ENCODE data around the gene TTC7B.

Gene TTC7B

DNA sequence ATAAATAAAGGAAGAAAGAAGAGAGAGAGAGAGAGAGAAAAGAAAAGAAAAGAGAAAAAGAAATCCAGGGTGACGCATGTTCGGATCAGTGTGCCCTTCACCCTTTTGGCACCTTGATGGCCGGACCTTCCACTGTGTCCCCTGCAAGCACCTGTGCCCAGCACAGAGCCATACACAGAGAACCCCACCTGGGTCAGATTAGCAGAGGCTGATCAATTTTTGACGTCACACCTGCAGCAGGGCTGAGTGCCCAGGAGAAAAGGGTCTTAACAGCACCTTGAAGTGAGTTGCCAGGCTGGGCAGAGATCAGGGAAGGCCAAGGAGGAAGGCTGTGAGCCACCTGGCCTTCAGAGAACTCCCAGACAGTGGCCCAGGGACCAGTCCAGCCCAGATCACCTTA, 305.0 kb downstream of the TTC7B start:
- DNase-seq (ENCODE audit: low read depth in 2 of 2): no peak

DNA sequence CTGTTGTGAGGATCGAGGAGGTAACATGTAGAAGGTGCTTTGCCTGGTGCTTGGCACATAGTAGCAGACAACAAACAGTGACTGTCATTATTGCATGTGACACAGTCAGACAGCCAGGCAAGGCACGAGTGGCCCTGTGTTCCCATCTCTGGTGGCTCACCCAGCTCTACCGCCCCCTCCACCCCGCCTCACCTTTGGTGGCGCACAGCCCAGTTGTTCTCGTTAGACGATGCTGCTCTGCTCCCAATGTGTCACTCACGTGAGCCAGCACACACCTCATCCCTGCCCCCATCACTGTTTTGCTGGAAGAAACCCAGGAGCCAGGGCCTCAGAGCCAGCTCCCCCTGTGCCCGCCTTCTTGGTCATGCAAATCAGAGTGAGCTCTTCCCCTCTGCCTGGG, 306.1 kb downstream of the TTC7B start:
- DNase-seq (ENCODE audit: low read depth in 2 of 2): no peak

DNA sequence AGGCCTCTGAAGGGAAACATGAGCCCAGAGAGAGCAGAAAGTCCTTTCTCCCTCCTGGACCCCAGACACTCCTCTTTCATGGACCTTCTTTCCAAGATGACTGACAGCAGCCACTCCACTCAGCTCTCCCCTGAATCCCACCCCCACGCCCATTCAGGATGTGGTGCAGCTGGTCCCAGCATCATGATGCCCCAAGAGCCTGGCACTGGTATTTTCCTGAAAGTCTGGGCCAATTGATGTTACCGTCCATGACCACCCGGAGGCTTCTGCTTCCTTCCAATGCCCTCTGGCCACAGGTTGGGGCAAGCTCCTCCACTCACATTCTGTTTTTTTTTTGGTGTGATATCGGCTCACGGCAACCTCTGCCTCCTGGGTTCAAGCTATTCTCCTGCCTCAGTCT, 306.8 kb downstream of the TTC7B start:
- DNase-seq (ENCODE audit: low read depth in 2 of 2): no peak

DNA sequence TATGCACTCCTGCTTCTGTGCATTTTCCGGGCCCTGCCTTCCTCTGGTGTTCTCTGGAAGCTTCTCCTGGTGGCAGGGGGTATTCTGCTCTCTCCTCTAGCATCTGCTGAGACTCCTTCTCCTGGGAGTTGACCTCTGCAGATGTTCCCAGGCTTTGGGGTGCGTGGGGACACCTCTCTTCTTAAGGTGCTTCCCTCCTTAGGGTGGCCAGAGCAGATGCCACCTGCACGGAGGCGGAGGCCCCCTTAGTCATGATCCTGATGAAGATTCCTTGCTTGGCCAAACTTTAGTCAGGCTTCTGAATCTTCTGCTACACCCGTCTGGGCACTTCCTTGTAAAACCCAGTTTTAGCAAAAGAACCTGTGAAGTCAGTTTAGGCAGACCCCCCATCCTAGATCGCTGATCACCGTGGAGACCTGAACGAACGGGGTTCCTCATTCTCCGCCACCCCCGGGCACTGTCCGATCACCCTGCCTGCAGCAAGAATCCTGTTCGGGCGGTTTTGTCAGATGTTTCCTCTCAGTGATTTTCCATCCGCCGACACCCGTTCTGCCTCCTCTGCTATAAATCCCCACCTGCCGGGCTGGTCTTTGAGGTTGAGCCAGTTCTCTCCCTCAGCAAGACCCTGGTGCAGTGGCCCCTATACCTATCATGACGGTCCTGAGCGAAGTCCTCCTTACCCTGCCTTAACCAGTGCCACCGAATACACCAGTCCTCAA, 307.5 kb downstream of the TTC7B start:
- DNase-seq (ENCODE audit: low read depth in 2 of 2): no peak

DNA sequence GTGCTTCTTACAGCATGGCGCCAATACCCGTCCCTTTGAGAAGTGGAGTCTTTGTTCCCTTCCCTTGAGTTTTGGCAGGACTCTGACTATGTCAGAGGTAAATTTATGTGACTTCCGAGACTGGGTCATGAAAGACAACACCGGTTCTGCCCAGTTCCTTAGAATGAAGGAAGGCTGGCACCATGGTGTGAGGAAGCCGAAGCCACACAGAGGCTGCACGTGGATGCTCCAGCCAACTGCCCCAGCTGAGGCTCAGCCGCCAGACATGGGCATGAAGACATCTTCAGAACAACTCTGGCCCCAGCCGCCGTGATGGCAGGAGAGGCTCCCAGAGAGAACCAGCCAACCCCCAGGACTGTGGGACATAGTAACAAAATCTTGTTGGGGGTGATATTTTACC, 308.2 kb downstream of the TTC7B start:
- no peak for DNase-seq (ENCODE audit: low read depth in 2 of 2)

DNA sequence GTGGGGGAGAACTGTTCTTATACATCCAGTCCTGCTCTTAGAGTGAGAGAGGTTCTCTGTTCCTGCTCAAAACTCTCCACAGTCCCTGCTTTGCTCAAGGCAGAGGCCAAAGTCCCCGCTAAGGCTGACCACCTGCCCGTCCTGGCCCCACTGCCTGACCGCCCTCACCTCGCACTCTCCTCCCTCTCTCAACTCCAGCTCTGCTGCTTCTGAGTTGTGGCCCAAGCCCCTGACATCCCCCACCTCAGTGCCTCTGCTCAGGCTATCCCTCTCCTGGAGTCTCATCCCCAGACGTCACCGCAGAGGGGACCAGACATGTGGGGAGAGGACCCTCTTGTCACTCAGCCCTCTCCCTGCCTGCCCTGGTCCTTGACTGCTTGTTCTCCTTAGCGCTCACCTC, 308.8 kb downstream of the TTC7B start:
- DNase-seq (ENCODE audit: low read depth in 2 of 2): no peak

DNA sequence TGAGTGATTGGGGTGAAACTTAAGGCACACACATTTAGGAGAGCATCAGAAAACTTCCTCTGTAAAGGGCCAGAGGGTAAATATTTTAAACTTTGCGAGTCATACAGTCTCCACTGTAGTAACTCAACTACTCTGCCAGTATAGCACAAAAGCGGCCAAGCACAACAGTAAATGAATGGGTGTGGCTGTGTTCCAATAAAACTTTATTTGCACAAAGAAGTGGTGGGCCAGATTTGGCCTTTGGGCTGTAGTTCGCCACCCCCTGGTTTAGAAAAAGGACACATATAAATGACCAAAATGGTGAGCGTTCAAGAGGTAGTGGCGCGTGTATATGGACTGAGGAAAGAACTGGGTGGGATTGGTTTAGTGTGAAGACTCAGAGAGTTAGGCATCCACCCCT, 309.5 kb downstream of the TTC7B start:
- no peak for DNase-seq (ENCODE audit: low read depth in 2 of 2)

DNA sequence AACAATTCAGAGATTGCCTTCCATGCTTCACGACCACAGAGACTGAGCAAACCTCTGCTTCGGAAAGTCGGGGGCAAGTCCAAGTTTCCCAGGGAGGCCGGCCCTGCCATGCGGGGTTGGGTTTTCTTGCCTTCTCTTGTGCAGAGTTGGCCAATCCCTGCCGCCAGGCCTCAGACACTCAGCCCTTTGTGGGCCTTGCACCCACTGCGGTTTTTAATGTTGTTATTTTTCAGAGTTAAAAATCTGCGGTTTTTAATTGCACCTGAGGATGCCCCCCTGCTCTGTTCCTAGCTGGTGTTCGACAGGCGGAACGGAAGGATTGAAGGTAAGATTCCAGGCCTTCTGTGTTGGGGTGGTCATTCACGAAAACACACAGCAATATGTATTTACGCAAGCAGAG, 310.7 kb downstream of the TTC7B start:
- no peak for DNase-seq (ENCODE audit: low read depth in 2 of 2)

DNA sequence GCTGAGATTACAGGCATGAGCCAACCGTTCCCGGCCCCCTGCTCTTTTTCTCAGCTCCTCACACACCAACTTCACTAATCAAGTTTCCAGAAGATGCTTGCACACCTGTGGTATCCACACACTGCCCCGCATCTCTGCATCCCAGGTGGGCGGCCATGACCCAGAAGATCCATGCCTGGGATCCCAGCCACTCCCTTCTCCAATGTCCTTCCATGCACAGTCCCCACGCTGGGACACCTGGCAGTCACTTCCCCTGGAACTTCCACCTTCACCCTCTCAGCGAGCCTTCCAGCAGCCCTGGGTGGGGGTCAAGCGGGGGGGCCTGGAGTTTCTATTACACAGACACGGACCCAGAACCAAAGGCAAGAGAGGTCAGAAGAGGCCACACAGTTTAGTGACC, 311.6 kb downstream of the TTC7B start:
- DNase-seq (ENCODE audit: low read depth in 2 of 2): no peak

DNA sequence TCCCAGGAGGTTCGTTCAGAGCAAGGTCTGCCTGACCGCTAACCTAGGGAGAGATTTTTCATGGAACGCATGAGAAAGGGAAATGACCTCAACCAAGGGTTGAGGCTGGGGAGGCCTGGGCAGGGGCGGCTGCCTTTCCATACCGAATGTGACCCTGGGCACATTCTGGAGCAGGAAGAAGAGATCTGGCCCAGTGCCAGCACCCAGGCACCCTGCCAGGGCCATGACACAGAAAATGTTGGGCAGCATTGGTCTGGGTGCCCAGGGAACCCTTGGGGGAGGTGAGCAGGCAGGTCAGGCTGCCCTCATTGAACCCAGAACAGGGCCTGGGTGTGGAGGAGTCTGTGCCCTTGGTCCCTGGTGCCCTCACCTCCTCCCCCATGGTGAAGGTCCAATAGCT, 312.6 kb downstream of the TTC7B start:
- DNase-seq (ENCODE audit: low read depth in 2 of 2): no peak

DNA sequence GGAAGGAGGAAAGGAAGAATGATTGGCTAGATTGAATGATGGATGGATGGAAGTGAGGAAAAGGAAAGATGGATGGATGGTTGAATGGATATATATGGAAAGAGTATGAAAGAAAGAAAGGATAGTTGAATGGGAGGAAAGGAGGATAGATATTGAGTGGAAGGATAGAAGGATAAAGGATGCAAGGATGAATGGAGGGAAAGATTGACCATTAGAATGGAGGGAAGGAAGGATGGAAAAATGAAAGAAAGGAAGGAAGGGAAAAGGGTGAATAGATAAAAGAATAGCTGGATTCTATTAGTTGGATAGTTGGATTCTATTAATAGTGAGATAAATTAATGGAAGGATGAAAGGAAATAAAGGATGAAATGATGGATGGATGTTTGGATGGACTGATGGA, 313.5 kb downstream of the TTC7B start:
- no peak for DNase-seq (ENCODE audit: low read depth in 2 of 2)

DNA sequence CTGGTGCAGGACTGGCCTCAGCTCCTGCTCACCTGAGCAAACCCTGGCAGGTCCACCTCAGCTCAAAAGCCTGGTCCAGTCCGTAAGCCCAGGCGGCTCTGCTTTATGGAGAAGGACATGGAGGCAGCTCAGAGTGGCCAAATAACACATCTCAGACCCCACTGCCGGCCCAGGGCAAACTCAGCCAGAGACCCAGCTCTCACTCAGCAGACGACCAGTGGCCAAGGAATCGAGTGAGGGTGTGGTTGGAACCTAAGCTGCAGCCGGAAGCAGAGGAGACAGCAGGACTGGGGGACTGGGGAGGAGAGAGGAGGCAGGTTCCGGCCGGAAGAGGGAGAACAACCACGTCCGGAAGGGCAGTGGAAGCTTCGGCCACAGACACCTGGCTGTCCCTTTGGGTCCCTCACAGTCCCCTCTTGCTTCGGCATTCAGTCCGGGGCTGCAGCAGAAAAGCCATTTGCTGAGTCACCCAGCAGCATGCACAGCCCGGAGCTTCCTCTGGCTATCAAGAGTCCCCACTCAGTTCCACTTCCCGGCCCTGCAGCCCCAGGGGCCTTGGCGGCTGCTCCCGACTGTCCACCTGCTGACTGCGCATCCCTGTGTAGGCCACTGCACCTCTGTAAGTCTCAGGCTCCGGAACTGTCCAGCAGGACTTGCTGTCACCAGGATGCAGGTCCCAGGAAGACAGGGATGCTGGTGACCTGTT, 315.4 kb downstream of the TTC7B start:
- DNase-seq (ENCODE audit: low read depth in 2 of 2): no peak

DNA sequence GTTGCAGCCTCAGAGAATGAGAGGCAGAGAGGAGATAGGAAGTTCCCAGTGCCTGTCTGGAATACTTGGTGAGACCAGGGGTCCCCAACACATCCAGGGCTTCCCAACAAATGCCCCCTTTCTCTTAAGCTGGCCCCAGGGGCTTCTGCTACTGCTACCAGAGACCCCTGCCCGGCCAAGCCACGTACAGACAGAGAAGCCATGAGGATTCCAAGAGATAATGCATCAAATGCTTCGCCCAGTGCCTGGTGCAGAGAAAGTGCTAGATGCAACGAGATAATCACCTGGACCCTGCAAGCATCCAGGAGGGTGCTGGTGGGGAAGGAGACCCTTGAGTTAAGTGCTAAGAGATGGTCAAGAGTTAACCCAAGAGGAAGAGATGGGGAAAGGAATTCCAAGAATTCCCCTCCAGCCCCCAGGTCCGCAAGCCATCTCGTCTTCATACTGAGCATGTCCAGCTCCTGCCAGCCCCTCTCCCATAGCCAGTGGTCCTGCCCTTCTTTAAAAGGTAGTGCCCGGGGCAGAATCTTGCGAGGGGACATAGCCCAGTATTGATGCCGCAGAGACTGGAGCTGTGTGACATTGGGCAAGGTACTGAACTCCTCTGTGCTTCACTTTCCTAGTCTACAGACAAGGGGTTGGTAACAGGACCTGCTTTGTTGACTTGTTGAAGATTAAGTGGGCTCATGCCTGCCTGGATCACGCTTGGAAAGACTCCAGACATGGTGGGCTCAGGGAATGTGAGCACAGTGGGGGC, 316.1 kb downstream of the TTC7B start:
- DNase-seq (ENCODE audit: low read depth in 2 of 2): no peak

DNA sequence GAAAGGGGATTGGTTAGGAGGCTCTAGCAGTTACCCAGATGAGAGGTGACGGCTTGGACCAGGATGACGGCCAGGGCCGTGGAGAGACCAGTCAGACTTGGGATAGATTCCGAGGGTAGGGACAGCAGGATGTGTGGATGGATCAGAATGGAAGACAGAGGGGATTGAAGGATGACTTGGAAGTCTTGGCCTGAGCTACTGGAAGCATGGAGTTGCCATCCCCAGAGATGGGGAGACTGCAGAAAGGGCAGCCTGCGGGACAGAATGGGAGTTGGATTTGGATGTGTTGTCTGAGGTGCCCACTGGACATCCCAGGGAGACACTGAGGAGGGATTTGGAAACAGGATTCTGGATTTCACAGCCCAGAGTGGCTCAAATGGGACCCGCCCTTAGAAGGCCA, 317.1 kb downstream of the TTC7B start:
- no peak for DNase-seq (ENCODE audit: low read depth in 2 of 2)

DNA sequence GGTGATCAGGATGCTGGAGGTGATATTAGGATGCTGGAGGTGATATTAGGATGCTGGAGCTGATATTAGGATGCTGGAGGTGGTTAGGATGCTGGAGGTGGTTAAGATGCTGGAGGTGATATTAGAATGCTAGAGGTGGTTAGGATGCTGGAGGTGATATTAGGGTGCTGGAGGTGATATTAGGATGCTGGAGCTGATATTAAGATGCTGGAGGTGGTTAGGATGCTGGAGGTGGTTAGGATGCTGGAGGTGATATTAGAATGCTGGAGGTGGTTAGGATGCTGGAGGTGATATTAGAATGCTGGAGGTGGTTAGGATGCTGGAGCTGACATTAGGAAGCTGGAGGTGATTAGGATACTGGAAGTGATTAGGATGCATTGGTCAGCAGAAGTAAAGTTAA, 318.0 kb downstream of the TTC7B start:
- no peak for DNase-seq (ENCODE audit: low read depth in 2 of 2)

DNA sequence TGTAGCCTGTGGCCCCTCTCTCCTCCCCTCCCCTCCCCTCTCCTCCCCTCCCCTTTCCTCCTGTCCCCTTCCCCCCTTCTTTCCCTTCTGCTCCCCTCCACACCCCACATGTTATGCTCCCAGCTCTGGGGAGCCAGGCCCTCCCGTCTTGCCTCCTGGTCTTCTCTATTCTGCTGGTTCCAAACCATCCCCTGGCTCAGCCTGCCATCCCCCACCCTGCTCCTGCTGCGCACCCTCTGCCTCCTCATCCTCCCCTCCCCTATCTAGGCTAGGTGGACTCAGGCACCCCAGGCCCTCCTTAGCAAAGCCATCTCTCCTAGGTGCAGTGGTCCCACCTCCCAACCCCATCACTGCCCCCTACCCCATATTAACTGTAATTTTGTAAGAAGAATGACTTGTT, 319.9 kb downstream of the TTC7B start:
- DNase-seq (ENCODE audit: low read depth in 2 of 2): no peak

DNA sequence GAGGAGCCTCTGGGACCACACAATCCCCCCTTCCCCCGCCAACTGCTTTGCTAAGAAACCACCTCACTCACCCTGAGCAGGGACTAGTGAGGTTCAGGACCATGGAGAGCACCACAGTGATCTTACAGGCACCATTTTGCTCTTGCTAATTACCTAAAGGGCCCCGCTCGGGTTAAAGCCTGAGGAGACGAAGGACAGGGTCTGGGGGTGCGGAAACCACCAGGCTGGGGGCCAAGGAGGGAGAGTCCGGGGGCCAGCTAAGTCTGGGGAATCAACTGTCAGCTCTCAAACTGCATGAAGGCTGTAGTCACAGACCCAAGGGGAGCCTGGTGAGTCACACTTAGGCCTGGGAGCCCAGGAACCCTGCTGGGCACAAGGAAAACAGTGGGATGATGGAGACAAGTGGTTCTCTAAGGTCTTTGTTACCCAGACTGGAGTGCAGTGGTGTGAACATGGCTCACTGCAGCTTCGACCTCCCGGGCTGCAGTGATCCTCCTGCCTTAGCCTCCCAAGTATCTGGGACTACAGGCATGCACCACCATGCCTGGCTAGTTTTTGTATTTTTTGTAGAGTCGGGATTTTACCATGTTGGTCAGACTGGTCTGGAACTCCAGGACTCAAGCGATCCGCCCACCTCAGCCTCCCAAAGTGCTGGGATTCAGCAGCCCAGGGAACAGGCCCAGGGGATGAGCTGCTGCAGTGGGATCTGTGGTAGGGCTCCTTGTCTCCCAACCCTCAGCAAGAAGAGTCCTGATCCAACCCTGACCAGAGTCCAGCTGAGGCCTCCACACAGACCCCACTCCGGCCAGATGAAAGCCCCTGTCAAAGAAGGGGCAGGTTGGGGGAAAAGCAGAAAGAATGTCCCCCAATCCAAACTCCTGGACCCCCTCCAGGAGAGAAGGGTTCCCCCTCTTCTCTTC, 320.6 kb downstream of the TTC7B start:
- DNase-seq (ENCODE audit: low read depth in 2 of 2): no peak

DNA sequence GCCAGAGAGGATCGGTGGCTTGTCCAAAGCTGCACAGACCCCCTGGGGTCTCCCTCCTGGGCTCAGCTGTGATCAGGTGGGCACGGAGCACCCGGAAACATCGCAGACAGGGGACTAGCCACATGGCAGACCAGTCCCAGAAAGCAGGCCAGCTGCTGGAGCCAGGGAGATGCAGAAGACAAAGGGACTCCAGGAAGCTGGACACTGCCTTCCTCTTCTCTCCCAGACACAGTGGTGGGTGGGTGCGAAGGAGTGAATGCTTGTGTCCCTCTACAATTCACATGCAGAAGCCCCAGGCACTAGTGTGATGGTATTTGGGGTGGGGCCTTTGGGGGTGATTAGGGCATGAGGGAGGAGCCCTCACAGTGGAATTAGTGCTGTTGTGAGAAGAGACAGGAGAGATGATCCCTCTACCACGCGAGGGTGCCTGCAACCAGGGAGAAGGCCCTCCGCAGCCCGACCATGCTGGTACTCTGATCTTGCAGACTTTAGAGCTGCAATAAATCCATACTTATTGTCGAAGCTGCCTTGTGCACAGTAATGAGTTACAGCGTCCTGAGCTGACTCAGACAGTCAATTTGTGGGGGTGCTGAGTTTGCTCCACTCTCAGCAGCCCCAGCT, 324.2 kb downstream of the TTC7B start:
- DNase-seq (ENCODE audit: low read depth in 2 of 2): no peak

DNA sequence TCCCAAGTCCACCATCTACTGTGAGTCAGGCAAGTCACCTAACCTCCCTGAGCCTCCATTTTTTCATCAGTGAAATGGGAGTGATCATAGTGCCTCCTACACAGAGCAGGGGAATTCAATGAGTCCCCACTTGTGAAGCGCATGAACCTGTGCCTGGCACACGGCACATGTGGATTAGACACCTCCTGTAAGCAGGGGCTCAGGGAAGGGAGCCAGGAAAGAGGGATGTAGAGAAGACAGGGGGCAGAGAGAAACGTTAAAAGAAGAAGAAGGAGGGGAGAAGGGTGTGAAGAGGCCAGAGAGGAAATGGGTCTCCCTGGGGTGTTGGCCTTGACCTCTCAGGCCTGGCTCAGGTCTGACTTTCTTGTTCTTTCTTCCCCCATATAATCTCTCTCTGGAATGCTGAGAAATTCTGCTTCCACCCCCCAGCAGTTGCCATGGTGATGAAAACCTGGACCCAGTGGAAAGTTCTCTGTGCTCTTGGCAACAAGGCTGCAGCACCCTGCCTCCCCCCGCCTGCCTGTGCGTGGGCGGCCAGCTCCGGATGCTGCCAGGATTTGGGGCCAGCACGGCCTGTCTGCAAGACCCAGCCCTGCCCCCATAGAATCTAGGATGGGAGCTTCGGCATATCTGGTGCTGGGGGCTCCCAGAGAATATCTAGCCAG, 324.9 kb downstream of the TTC7B start:
- no peak for DNase-seq (ENCODE audit: low read depth in 2 of 2)

DNA sequence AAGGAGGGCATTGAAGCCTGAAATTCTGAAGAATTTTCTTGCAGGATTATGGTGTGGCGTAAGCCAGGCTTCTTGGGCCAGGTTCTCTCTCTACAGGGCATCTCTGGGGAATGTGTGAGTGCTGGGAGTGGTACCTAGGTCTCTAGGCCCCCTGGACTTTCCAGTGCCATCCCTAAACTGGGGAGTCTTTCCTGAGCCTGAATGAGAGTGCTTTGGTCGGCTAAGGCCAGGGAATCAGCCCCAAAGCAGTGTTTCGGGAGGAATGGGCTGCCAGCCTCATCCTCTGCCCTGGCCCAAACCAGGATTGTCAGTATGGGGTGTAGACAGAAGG, 325.5 kb downstream of the TTC7B start:
- DNase-seq (ENCODE audit: low read depth in 2 of 2): no peak
